OCI-LY7 (cell line): ENCODE results near the gene PCBP3. TPM values are rescaled to one million over a fixed set of nuclear protein-coding genes. Genes with fewer than 3 reads are reported as not detected.

ENCODE experiments used
- BruUV-seq: library from RNA; stranded (reverse); fragments of 400-500 nt; replicated peaks from 2 replicates; lab custom pipeline; 2021; lab: Mats Ljungman, UMichigan
- CTCF ChIA-PET: fragments of 300-600 bp; sonication (Branson Sonifier 250); formaldehyde crosslinking; loops from one replicate; lab custom pipeline; 2022; ENCODE audit warnings: antibody characterized with exemption; ENCODE audit not compliant: unreplicated experiment; lab: Charles Lee
- POLR2A ChIA-PET: fragments of 300-600 bp; sonication (Branson Sonifier 250); formaldehyde crosslinking; loops from one replicate; lab custom pipeline; 2022; ENCODE audit warnings: antibody characterized with exemption; lab: Charles Lee
- DNase-seq: peaks from one replicate; pipeline ENCODE4 v3.0.0-alpha.2; 2015; ENCODE audit warnings: low spot score
- H2AFZ ChIP-seq: fragments of 200-600 bp; sonication (generic), shearing (Covaris generic); 2 replicates; pipeline ENCODE4 v1.6.1; 2014; ENCODE audit warnings: mild to moderate bottlenecking, antibody characterized with exemption, low read length, moderate library complexity
- H3K27ac ChIP-seq: fragments of 200-600 bp; sonication (generic); 2 replicates; pipeline ENCODE4 v1.5.1; 2014; ENCODE audit warnings: mixed run types, low read depth, mild to moderate bottlenecking, moderate library complexity, low read length, inconsistent platforms; ENCODE audit not compliant: poor library complexity, severe bottlenecking
- H3K36me3 ChIP-seq: fragments of 200-600 bp; sonication (generic); 2 replicates; pipeline ENCODE4 v1.6.1; 2014; ENCODE audit warnings: mild to moderate bottlenecking, antibody characterized with exemption, low read length, moderate library complexity, mixed read lengths; ENCODE audit not compliant: insufficient read depth
- H3K4me1 ChIP-seq: fragments of 200-600 bp; sonication (generic); 2 replicates; pipeline ENCODE4 v1.5.1; 2014; ENCODE audit warnings: mild to moderate bottlenecking, low read length; ENCODE audit not compliant: insufficient read depth, poor library complexity, severe bottlenecking
- H3K4me2 ChIP-seq: fragments of 200-600 bp; sonication (generic); 2 replicates; pipeline ENCODE4 v1.6.1; 2014; ENCODE audit warnings: mild to moderate bottlenecking, low read length
- H3K4me3 ChIP-seq: fragments of 200-600 bp; sonication (generic); 2 replicates; pipeline ENCODE4 v1.5.1; 2014; ENCODE audit warnings: mild to moderate bottlenecking, low read depth, low read length; ENCODE audit not compliant: poor library complexity, severe bottlenecking
- H3K79me2 ChIP-seq: fragments of 200-600 bp; sonication (generic); 2 replicates; pipeline ENCODE4 v1.6.1; 2016; ENCODE audit warnings: low read depth, mild to moderate bottlenecking, low read length, moderate library complexity, mixed read lengths; ENCODE audit not compliant: insufficient read depth
- H3K9me2 ChIP-seq: fragments of 200-600 bp; sonication (generic); 2 replicates; pipeline ENCODE4 v1.6.1; 2016; ENCODE audit warnings: mild to moderate bottlenecking, low read length, mixed read lengths; ENCODE audit not compliant: insufficient read depth
- H3K9me3 ChIP-seq: fragments of 200-600 bp; sonication (generic); 2 replicates; pipeline ENCODE4 v1.6.1; 2014; ENCODE audit warnings: mild to moderate bottlenecking, mixed run types, low read length, mixed read lengths
- H4K20me1 ChIP-seq: fragments of 200-600 bp; sonication (generic); 2 replicates; pipeline ENCODE4 v1.6.1; 2014; ENCODE audit warnings: mild to moderate bottlenecking, antibody characterized with exemption, low read length, moderate library complexity, mixed read lengths; ENCODE audit not compliant: insufficient read depth
- EZH2phosphoT487 ChIP-seq: fragments of 200-600 bp; sonication (generic); IDR thresholded peaks from 2 replicates; pipeline ENCODE4 v1.6.1; 2018; ENCODE audit warnings: low read depth, borderline replicate concordance, mild to moderate bottlenecking, mixed run types, antibody characterized with exemption, low read length, moderate library complexity, mixed read lengths
- intact Hi-C: fragments of 100-400 bp; cut with micrococcal nuclease; formaldehyde crosslinking; loops from one replicate; pipeline ENCODE4 v1.10.0; 2022; ENCODE audit not compliant: unreplicated experiment
- total RNA-seq, 2 experiments: library from RNA; depleted of rRNA in 1 of 2; stranded (reverse); fragments of >200 nt in 1 of 2; shearing (Covaris generic) in 1 of 2; gene quantifications; 2 replicates each; pipeline ENCODE4 v1.2.3, GENCODE V29; 2014 to 2022
- TF ChIP-seq, protein P1 (sequence below): fragments of 200-600 bp; sonication (generic); conservative IDR thresholded peaks from 2 replicates; pipeline ENCODE4 v1.5.1; 2014; ENCODE audit warnings: mild to moderate bottlenecking, antibody characterized with exemption, low read length, moderate library complexity, mixed read lengths

The PCBP3 gene
- total RNA-seq, 2 experiments from 2014 or later = 0.61 TPM; not detected in 1

DNA sequence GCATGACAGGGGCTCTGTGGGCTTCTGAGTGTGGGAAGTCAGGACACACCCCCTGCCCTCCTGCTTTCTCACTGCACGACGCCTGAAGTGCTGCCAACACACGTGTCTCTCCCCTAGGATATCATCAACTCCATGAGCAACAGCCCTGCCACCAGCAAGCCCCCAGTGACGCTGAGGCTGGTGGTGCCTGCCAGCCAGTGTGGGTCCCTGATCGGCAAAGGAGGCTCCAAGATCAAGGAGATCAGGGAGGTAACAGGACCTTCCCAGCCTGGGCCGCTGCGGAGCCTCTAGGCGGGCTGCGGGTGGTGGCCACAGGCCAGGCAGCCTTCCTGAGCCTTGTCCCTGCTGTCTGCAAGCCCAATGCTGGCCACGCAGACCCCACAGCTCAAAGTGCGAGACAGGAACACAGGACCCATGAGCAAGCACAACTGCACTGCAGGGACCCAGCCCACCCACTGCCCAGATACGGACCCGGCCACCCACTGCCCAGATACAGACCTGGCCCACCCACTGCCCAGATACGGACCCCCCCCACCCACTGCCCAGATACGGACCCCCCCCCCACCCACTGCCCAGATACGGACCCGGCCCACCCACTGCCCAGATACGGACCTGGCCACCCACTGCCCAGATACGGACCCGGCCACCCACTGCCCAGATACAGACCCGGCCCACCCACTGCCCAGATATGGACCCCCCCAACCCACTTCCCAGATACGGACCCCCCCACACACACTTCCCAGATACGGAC is 265.9 kb downstream of the PCBP3 start:
- no TSS peak for BruUV-seq
- Histone ChIP-seq H3K36me3 (no peaks in the 10 kb centered on the region), H3K4me1 (no peaks in the 10 kb centered on the region), H4K20me1 (no peaks in the 10 kb centered on the region), H3K9me3 (no peaks in the 10 kb centered on the region), H3K9me2 (no peaks in the 10 kb centered on the region), H3K4me3 (no peak overlapping the region), H2AFZ (no peak overlapping the region), H3K4me2 (no peak overlapping the region), H3K79me2 (no peaks in the 10 kb centered on the region), H3K27ac (no peak overlapping the region)
- DNase-seq = no peak
- intact Hi-C loops = no loop called here
- ChIA-PET POLR2A (no interaction called here), CTCF (no interaction called here)
- TF ChIP-seq, protein P1, sequence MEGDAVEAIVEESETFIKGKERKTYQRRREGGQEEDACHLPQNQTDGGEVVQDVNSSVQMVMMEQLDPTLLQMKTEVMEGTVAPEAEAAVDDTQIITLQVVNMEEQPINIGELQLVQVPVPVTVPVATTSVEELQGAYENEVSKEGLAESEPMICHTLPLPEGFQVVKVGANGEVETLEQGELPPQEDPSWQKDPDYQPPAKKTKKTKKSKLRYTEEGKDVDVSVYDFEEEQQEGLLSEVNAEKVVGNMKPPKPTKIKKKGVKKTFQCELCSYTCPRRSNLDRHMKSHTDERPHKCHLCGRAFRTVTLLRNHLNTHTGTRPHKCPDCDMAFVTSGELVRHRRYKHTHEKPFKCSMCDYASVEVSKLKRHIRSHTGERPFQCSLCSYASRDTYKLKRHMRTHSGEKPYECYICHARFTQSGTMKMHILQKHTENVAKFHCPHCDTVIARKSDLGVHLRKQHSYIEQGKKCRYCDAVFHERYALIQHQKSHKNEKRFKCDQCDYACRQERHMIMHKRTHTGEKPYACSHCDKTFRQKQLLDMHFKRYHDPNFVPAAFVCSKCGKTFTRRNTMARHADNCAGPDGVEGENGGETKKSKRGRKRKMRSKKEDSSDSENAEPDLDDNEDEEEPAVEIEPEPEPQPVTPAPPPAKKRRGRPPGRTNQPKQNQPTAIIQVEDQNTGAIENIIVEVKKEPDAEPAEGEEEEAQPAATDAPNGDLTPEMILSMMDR = no peak
- TF ChIP-seq EZH2phosphoT487 = no peak

DNA sequence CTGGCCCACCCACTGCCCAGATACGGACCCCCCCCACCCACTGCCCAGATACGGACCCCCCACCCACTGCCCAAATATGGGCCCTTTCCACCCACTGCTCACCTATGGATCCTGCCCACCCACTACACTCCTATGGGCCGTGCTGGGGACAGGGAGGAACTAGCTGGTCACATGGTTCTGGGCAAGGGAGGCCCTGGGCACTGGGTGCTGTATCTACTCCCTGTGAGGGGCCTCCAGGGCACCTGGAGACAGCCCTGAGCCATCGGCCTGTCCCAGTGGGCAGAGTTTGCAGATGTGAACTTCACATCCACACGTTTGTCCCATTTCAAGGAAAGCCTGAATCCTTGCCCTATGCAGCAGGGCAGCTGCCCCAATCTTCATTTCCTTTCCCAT is 266.6 kb downstream of the PCBP3 start:
- H3K4me3 ChIP-seq = no peak overlapping the region
- no peak for TF ChIP-seq EZH2phosphoT487
- TF ChIP-seq, protein P1 = no peak
- H4K20me1 ChIP-seq = no peaks in the 10 kb centered on the region
- H3K79me2 ChIP-seq = no peaks in the 10 kb centered on the region
- intact Hi-C loops = no loop called here
- H2AFZ ChIP-seq = no peak overlapping the region
- no peak for DNase-seq
- H3K4me2 ChIP-seq = no peak overlapping the region
- ChIA-PET CTCF (no interaction called here), POLR2A (no interaction called here)
- no peak overlapping the region for H3K27ac ChIP-seq
- no peaks in the 10 kb centered on the region for H3K36me3 ChIP-seq
- no peaks in the 10 kb centered on the region for H3K9me3 ChIP-seq
- H3K4me1 ChIP-seq = no peaks in the 10 kb centered on the region
- no TSS peak for BruUV-seq
- H3K9me2 ChIP-seq = no peaks in the 10 kb centered on the region

DNA sequence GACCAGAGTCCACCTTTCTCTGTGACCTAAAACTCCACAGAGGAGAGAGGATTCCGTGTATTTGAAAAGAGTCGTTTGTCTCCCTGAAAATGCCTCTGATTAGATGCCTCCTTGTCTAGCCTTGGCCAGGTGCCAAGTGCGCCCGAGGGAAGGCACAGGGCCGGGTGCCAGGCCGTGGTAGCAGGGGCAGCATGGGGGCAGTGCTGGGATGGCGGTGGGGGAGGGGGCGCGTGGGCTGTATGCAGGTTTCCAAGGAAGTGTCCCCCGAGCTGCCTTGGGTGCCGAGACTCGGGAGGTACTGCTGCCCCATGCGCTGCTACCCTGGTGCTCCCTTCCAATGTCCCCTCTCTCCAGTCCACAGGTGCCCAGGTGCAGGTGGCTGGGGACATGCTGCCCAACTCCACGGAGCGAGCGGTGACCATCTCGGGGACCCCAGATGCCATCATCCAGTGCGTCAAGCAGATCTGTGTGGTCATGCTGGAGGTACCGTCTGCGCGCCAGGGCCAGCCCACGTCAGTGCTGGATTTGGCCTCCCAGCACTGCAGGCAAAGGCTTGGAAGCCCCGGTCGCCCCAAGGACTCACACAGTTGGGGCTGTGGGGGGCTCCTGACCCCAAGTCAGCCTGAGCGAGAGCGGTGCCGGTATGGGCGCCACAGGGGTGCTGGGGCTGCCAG is 267.2 kb downstream of the PCBP3 start:
- no peaks in the 10 kb centered on the region for H3K9me3 ChIP-seq
- no peaks in the 10 kb centered on the region for H4K20me1 ChIP-seq
- no peak overlapping the region for H3K4me3 ChIP-seq
- ChIA-PET POLR2A (no interaction called here), CTCF (no interaction called here)
- H2AFZ ChIP-seq = no peak overlapping the region
- no TSS peak for BruUV-seq
- intact Hi-C loops = no loop called here
- no peak for DNase-seq
- no peak overlapping the region for H3K4me2 ChIP-seq
- TF ChIP-seq, protein P1 = no peak
- TF ChIP-seq EZH2phosphoT487 = no peak
- H3K36me3 ChIP-seq = no peaks in the 10 kb centered on the region
- H3K27ac ChIP-seq = no peak overlapping the region
- no peaks in the 10 kb centered on the region for H3K4me1 ChIP-seq
- no peaks in the 10 kb centered on the region for H3K9me2 ChIP-seq
- no peaks in the 10 kb centered on the region for H3K79me2 ChIP-seq
